Gastroesophageal sphincter (tissue), 3 donors: ENCODE results near the gene FAM32A.

Source experiments
- CTCF ChIP-seq, 4 experiments: fragments of 200-600 bp in 2 of 4; fragments of 450-650 bp in 2 of 4; sonication (generic) in 1 of 4; IDR thresholded peaks; one replicate each; pipeline ENCODE4 v1.5.1; 2017 to 2019; ENCODE audit warnings: antibody characterized with exemption in 4 of 4, mild to moderate bottlenecking in 2 of 4, moderate library complexity in 2 of 4
- POLR2AphosphoS5 ChIP-seq: sonication (generic); formaldehyde crosslinking; IDR thresholded peaks from one replicate; pipeline ENCODE4 v1.6.1; 2017; ENCODE audit warnings: antibody characterized with exemption

GRCh38 chr19:16216744-16217670, 31.8 kb downstream of the FAM32A start:
- no peak for TF ChIP-seq CTCF (IDR thresholded peaks at IDR 0.05)
- no peak for TF ChIP-seq POLR2AphosphoS5
